MM.1S (cell line): ENCODE data around the gene EGFL7.

Experiments
- DNase-seq: peaks from one replicate; pipeline ENCODE4 v3.0.0-alpha.2; 2015
- H2AFZ ChIP-seq: fragments of 300-600 bp; sonication (generic); 2 replicates; pipeline ENCODE4 v1.6.0; 2016; ENCODE audit warnings: antibody characterized with exemption, low read length
- H3F3A ChIP-seq: fragments of 300-600 bp; sonication (generic); 2 replicates; pipeline ENCODE4 v1.6.1; 2016; ENCODE audit warnings: mild to moderate bottlenecking, antibody characterized with exemption, low read length, moderate library complexity, mixed read lengths; ENCODE audit not compliant: insufficient read depth
- H3K27ac ChIP-seq: fragments of 300-600 bp; sonication (generic); 2 replicates; pipeline ENCODE4 v1.5.1; 2016; ENCODE audit warnings: mild to moderate bottlenecking, low read length
- H3K27me3 ChIP-seq: fragments of 300-600 bp; sonication (generic); replicated peaks from 2 replicates; pipeline ENCODE4 v1.6.0; 2016; ENCODE audit warnings: low read length; ENCODE audit not compliant: insufficient read depth
- H3K36me3 ChIP-seq: fragments of 300-600 bp; sonication (generic); replicated peaks from 2 replicates; pipeline ENCODE4 v1.6.1; 2016; ENCODE audit warnings: mild to moderate bottlenecking, low read length, mixed read lengths; ENCODE audit not compliant: insufficient read depth
- H3K4me1 ChIP-seq: fragments of 300-600 bp; sonication (generic); 2 replicates; pipeline ENCODE4 v1.6.1; 2016; ENCODE audit warnings: low read length, mixed read lengths
- H3K4me2 ChIP-seq: fragments of 300-600 bp; sonication (generic); 2 replicates; pipeline ENCODE4 v1.6.0; 2016; ENCODE audit warnings: low read depth, low read length
- H3K4me3 ChIP-seq: fragments of 300-600 bp; sonication (generic); 2 replicates; pipeline ENCODE4 v1.5.1; 2016; ENCODE audit warnings: low read length, mixed read lengths
- H3K79me2 ChIP-seq: fragments of 300-600 bp; sonication (generic); 2 replicates; pipeline ENCODE4 v1.6.1; 2016; ENCODE audit warnings: mixed run types, low read length, mixed read lengths
- H3K9ac ChIP-seq: fragments of 300-600 bp; sonication (generic); 2 replicates; pipeline ENCODE4 v1.6.1; 2016; ENCODE audit warnings: low read length, mixed read lengths
- H3K9me2 ChIP-seq: fragments of 300-600 bp; sonication (generic); replicated peaks from 2 replicates; pipeline ENCODE4 v1.6.1; 2016; ENCODE audit warnings: mild to moderate bottlenecking, low read length, mixed read lengths; ENCODE audit not compliant: insufficient read depth
- H3K9me3 ChIP-seq: fragments of 300-600 bp; sonication (generic); replicated peaks from 2 replicates; pipeline ENCODE4 v1.6.1; 2016; ENCODE audit warnings: mild to moderate bottlenecking, low read length, mixed read lengths; ENCODE audit not compliant: insufficient read depth
- H4K20me1 ChIP-seq: fragments of 300-600 bp; sonication (generic); 2 replicates; pipeline ENCODE4 v1.6.1; 2016; ENCODE audit warnings: mild to moderate bottlenecking, low read length, moderate library complexity, mixed read lengths; ENCODE audit not compliant: insufficient read depth
- CTCF ChIP-seq: fragments of 300-600 bp; sonication (generic); IDR thresholded peaks from 2 replicates; pipeline ENCODE4 v1.5.1; 2016; ENCODE audit warnings: antibody characterized with exemption, low read length, mixed read lengths
- EZH2 ChIP-seq: fragments of 300-600 bp; sonication (generic); optimal IDR thresholded peaks from 2 replicates; pipeline ENCODE3; 2017; ENCODE audit warnings: low read depth, mild to moderate bottlenecking, antibody characterized with exemption, low read length, mixed read lengths
- EZH2phosphoT487 ChIP-seq: fragments of 300-600 bp; sonication (generic); IDR thresholded peaks from 2 replicates; pipeline ENCODE4 v1.6.1; 2018; ENCODE audit warnings: antibody characterized with exemption, low read length

The EGFL7 gene

GRCh38 chr9:136645352-136645902 lies 17.3 kb upstream of the EGFL7 start:
- H3K27ac ChIP-seq = no peak overlapping the region
- H3F3A ChIP-seq = no peaks in the 10 kb centered on the region
- H2AFZ ChIP-seq = no peak overlapping the region
- peaks cover 97% of the 10 kb centered on the region for H3K27me3 ChIP-seq
- no peak for DNase-seq
- no peak overlapping the region for H3K4me2 ChIP-seq
- no peaks in the 10 kb centered on the region for H3K79me2 ChIP-seq
- H3K9ac ChIP-seq = no peak overlapping the region
- no peaks in the 10 kb centered on the region for H3K4me1 ChIP-seq
- H4K20me1 ChIP-seq = no peaks in the 10 kb centered on the region
- no peak for TF ChIP-seq EZH2
- TF ChIP-seq CTCF = no peak
- no peak for TF ChIP-seq EZH2phosphoT487
- no peaks in the 10 kb centered on the region for H3K9me3 ChIP-seq
- no peaks in the 10 kb centered on the region for H3K36me3 ChIP-seq
- no peaks in the 10 kb centered on the region for H3K9me2 ChIP-seq
- H3K4me3 ChIP-seq = no peak overlapping the region

GRCh38 chr9:136645903-136646754 lies 16.6 kb upstream of the EGFL7 start:
- DNase-seq = no peak
- no peak overlapping the region for H3K4me3 ChIP-seq
- no peak overlapping the region for H3K9ac ChIP-seq
- no peak overlapping the region for H3K27ac ChIP-seq
- no peak overlapping the region for H2AFZ ChIP-seq
- no peak for TF ChIP-seq EZH2
- TF ChIP-seq CTCF = no peak
- no peak for TF ChIP-seq EZH2phosphoT487
- no peaks in the 10 kb centered on the region for H3K36me3 ChIP-seq
- H3K4me2 ChIP-seq = no peak overlapping the region
- H3K9me3 ChIP-seq = no peaks in the 10 kb centered on the region
- H4K20me1 ChIP-seq = no peaks in the 10 kb centered on the region
- H3K79me2 ChIP-seq = no peaks in the 10 kb centered on the region
- peaks cover 97% of the 10 kb centered on the region for H3K27me3 ChIP-seq
- H3K9me2 ChIP-seq = no peaks in the 10 kb centered on the region
- H3K4me1 ChIP-seq = no peaks in the 10 kb centered on the region
- H3F3A ChIP-seq = no peaks in the 10 kb centered on the region

- no peak overlapping the region for H3K9ac ChIP-seq
- H3K4me2 ChIP-seq = no peak overlapping the region
- peaks cover 96% of the 10 kb centered on the region for H3K27me3 ChIP-seq
- TF ChIP-seq EZH2phosphoT487 (no peak), EZH2 (no peak), CTCF (no peak)
- no peak overlapping the region for H3K4me3 ChIP-seq
- H4K20me1 ChIP-seq = no peaks in the 10 kb centered on the region
- H3K27ac ChIP-seq = no peak overlapping the region
- no peak for DNase-seq
- no peaks in the 10 kb centered on the region for H3K4me1 ChIP-seq
- H2AFZ ChIP-seq = no peak overlapping the region
- no peaks in the 10 kb centered on the region for H3K9me3 ChIP-seq
- H3K36me3 ChIP-seq = no peaks in the 10 kb centered on the region
- H3K79me2 ChIP-seq = no peaks in the 10 kb centered on the region
- no peaks in the 10 kb centered on the region for H3F3A ChIP-seq
- no peaks in the 10 kb centered on the region for H3K9me2 ChIP-seq
Observed at GRCh38 chr9:136646827-136647711, 15.6 kb upstream of the EGFL7 start.
